Activated CD4-positive, alpha-beta memory T cell treated with anti-CD3 and anti-CD28 coated beads, Interleukin-2, amount 10 ng/mL, durations not matched to agents 7 days and 5 days (primary cell): Measurements from ENCODE around the gene MGA. TPM values are rescaled to one million over a fixed set of nuclear protein-coding genes. Genes with fewer than 3 reads are reported as not detected.
"Not testable (repeated sequence)": the region's sequence is repeated elsewhere in the genome, so short reads cannot be mapped to it uniquely, and the experiment has no call there.

Experiments
- CTCF ChIA-PET: fragments of 350-600 bp; sonication (Branson Sonifier 250); formaldehyde crosslinking; loops from one replicate; lab custom pipeline; 2021; ENCODE audit warnings: antibody characterized with exemption, inconsistent platforms; lab: Charles Lee
- POLR2A ChIA-PET: fragments of 350-600 bp; sonication (Branson Sonifier 250); formaldehyde crosslinking; loops from one replicate; lab custom pipeline; 2021; ENCODE audit warnings: antibody characterized with exemption; lab: Charles Lee
- DNase-seq: peaks from one replicate; pipeline ENCODE4 v3.0.0-alpha.2; 2020
- H3K27ac Mint-ChIP-seq: one replicate; pipeline ENCODE4 v1.8.0; 2021; ENCODE audit warnings: mild to moderate bottlenecking, mixed read lengths
- H3K27me3 Mint-ChIP-seq: one replicate; pipeline ENCODE4 v1.8.0; 2021; ENCODE audit warnings: mixed read lengths
- H3K36me3 Mint-ChIP-seq: one replicate; pipeline ENCODE4 v1.8.0; 2021; ENCODE audit warnings: low read depth, mixed read lengths
- H3K4me1 Mint-ChIP-seq: one replicate; pipeline ENCODE4 v1.8.0; 2021; ENCODE audit warnings: mixed read lengths
- H3K4me3 Mint-ChIP-seq: one replicate; pipeline ENCODE4 v1.8.0; 2021; ENCODE audit warnings: mild to moderate bottlenecking, mixed read lengths
- H3K9me3 Mint-ChIP-seq: one replicate; pipeline ENCODE4 v1.8.0; 2021; ENCODE audit warnings: mixed read lengths
- total RNA-seq, 2 experiments: library from RNA; stranded (reverse); gene quantifications; one replicate each; pipeline ENCODE4 v1.2.3, GENCODE V29; 2021

The MGA gene
- total RNA-seq, 2 experiments from 2014 or later = 28.2 to 30.3 TPM

DNA sequence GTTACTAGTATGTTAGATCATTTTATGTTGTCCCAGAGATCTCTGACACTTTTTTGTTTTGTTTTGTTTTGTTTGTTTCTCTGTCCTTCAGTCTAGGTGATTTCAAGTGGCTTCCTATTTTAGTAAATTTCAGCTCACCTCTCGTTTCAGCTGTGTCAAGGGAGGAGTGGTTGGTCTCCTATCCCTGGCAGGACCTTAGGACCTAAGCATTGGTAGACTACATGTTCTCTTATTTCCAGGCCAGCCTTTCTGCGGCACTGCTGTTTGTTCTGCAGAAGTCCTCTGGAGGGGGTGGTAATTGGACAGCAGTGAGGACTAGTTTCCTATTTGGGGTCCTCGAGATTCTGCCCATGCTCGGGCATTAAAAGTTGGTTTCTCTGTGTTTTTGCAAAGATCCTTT, 31.8 kb downstream of the MGA start:
- H3K4me1 Mint-ChIP-seq = peaks cover 47% of the 10 kb centered on the region
- H3K36me3 Mint-ChIP-seq = peaks cover 12% of the 10 kb centered on the region
- H3K27ac Mint-ChIP-seq = peak overlapping the region; percentile 44
- DNase-seq = no peak
- no peaks in the 10 kb centered on the region for H3K9me3 Mint-ChIP-seq
- no peak overlapping the region for H3K4me3 Mint-ChIP-seq
- CTCF ChIA-PET = interaction anchor here (1.3 kb wide), 1 partner anchor 82 kb away, joined by 5 read pairs; the partner anchor contains the start of gene MAPKBP1
- no peaks in the 10 kb centered on the region for H3K27me3 Mint-ChIP-seq
- POLR2A ChIA-PET = no interaction called here

GRCh38 chr15:41693757-41694156, 33.6 kb downstream of the MGA start:
- ChIA-PET POLR2A (no interaction called here), CTCF (no interaction called here)
- H3K36me3 Mint-ChIP-seq = peaks cover 12% of the 10 kb centered on the region
- H3K27ac Mint-ChIP-seq = no peak overlapping the region
- no peaks in the 10 kb centered on the region for H3K9me3 Mint-ChIP-seq
- no peak for DNase-seq
- no peak overlapping the region for H3K4me3 Mint-ChIP-seq
- H3K4me1 Mint-ChIP-seq = peaks cover 45% of the 10 kb centered on the region
- no peaks in the 10 kb centered on the region for H3K27me3 Mint-ChIP-seq

DNA sequence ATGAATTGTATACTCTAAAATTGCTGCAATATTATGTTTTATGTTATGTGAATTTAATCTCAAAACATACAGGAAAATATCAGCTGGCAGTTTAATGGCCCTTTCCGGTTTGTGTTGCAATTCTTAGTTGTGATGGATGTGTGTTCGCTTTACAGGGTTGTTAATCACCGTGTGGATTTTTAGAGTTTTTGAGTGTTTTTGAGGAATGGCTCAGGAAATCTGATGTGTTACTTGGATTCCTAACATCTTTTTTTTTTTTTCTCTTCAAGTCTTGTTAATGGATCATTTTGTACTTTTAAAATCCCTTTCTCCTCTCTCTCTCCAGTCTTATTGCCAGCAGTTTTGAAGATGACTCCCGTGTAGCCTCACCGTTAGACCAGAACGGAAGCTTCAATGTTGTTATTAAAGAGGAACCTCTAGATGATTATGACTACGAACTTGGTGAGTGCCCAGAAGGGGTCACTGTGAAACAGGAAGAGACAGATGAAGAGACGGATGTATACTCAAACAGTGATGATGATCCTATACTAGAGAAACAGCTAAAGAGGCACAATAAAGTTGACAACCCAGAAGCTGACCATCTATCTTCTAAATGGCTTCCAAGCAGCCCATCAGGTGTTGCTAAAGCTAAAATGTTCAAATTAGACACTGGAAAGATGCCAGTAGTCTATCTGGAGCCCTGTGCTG, 35.7 kb downstream of the MGA start:
- POLR2A ChIA-PET = interaction anchor here (0.9 to 1.8 kb wide), 6 partner anchors 10 to 241 kb away, joined by 3 to 7 read pairs (median 4); partner anchors contain the start of gene MAPKBP1
- peaks cover 28% of the 10 kb centered on the region for H3K36me3 Mint-ChIP-seq
- CTCF ChIA-PET = interaction anchor here (0.6 to 3.2 kb wide), 17 partner anchors 9 to 1375 kb away, joined by 3 to 18 read pairs (median 4); partner anchors contain the start of genes EHD4 and MAPKBP1
- H3K27ac Mint-ChIP-seq = peak overlapping the region; percentile 49
- H3K9me3 Mint-ChIP-seq = no peaks in the 10 kb centered on the region
- H3K27me3 Mint-ChIP-seq = no peaks in the 10 kb centered on the region
- peak; percentile 66 for DNase-seq
- peaks cover 39% of the 10 kb centered on the region for H3K4me1 Mint-ChIP-seq
- H3K4me3 Mint-ChIP-seq = peak overlapping the region; percentile 5

DNA sequence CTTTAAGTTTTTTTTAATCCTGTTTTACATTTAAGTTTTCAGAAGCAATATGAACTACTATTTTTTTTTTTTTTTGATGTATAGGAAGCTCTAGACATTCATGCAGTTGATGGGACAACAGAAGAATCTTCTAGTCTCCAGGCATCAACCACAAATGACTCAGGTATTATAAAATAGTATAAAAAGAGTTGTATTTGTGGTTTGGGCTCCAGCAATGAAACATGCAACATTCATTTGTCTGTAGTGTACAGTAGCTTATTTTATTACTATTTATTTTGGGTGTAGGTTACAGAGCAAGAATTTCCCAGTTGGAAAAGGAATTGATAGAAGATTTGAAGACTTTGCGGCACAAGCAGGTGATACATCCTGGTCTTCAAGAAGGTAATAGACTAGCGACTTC, 38.6 kb downstream of the MGA start:
- CTCF ChIA-PET = interaction anchor here (1.2 kb wide), 1 partner anchor 141 kb away, joined by 6 read pairs; no protein-coding TSS in a partner anchor
- H3K27me3 Mint-ChIP-seq = no peaks in the 10 kb centered on the region
- no peak for DNase-seq
- no peak overlapping the region for H3K27ac Mint-ChIP-seq
- no peaks in the 10 kb centered on the region for H3K9me3 Mint-ChIP-seq
- peaks cover 22% of the 10 kb centered on the region for H3K4me1 Mint-ChIP-seq
- H3K36me3 Mint-ChIP-seq = peaks cover 40% of the 10 kb centered on the region
- no peak overlapping the region for H3K4me3 Mint-ChIP-seq
- POLR2A ChIA-PET = no interaction called here

GRCh38 chr15:41703120-41703519, 42.9 kb downstream of the MGA start:
- no peaks in the 10 kb centered on the region for H3K9me3 Mint-ChIP-seq
- H3K27ac Mint-ChIP-seq = no peak overlapping the region
- H3K4me3 Mint-ChIP-seq = no peak overlapping the region
- H3K27me3 Mint-ChIP-seq = no peaks in the 10 kb centered on the region
- POLR2A ChIA-PET = interaction anchor here (1.8 kb wide), 1 partner anchor 43 kb away, joined by 4 read pairs; the partner anchor contains the start of gene MGA
- H3K36me3 Mint-ChIP-seq = peaks cover 32% of the 10 kb centered on the region
- CTCF ChIA-PET = no interaction called here
- no peak for DNase-seq
- H3K4me1 Mint-ChIP-seq = peaks cover 5% of the 10 kb centered on the region

GRCh38 chr15:41713047-41713446, 52.8 kb downstream of the MGA start:
- ChIA-PET POLR2A (no interaction called here), CTCF (no interaction called here)
- H3K9me3 Mint-ChIP-seq = no peaks in the 10 kb centered on the region
- no peak overlapping the region for H3K4me3 Mint-ChIP-seq
- no peaks in the 10 kb centered on the region for H3K4me1 Mint-ChIP-seq
- H3K36me3 Mint-ChIP-seq = peaks cover 30% of the 10 kb centered on the region
- H3K27ac Mint-ChIP-seq = no peak overlapping the region
- no peak for DNase-seq
- no peaks in the 10 kb centered on the region for H3K27me3 Mint-ChIP-seq

GRCh38 chr15:41714291-41714690, 54.1 kb downstream of the MGA start:
- Mint-ChIP-seq H3K36me3 (peaks cover 26% of the 10 kb centered on the region), H3K27me3 (no peaks in the 10 kb centered on the region), H3K4me1 (no peaks in the 10 kb centered on the region), H3K4me3 (no peak overlapping the region), H3K9me3 (no peaks in the 10 kb centered on the region), H3K27ac (no peak overlapping the region)
- CTCF ChIA-PET = no interaction called here
- no peak for DNase-seq
- POLR2A ChIA-PET = no interaction called here

DNA sequence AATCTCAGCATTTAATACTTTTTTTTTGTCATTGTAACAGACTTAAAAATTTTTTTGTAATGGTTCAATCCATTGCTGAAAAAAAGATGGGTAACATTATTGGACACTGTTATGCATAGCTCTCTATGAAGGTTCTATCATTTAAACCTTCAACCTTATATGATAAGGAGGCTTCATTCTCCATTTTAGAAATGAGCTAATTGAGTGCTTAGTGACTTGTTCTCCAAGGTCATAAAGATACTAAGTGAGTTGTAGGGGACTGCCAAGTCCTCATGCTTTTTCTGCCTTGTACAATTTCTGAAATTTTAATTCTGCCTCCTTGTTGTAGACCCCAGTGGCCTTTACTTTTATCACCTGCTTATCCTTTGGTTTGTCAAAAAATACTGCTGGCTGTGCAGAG, 56.7 kb downstream of the MGA start:
- no peaks in the 10 kb centered on the region for H3K4me1 Mint-ChIP-seq
- no peak overlapping the region for H3K4me3 Mint-ChIP-seq
- H3K36me3 Mint-ChIP-seq = peaks cover 9% of the 10 kb centered on the region
- H3K27me3 Mint-ChIP-seq = no peaks in the 10 kb centered on the region
- no peak for DNase-seq
- ChIA-PET POLR2A (no interaction called here), CTCF (no interaction called here)
- no peaks in the 10 kb centered on the region for H3K9me3 Mint-ChIP-seq
- no peak overlapping the region for H3K27ac Mint-ChIP-seq

GRCh38 chr15:41727143-41727542, 66.9 kb downstream of the MGA start:
- CTCF ChIA-PET = interaction anchor here (1.3 kb wide), 1 partner anchor 45 kb away, joined by 3 read pairs; no protein-coding TSS in a partner anchor
- peaks cover 7% of the 10 kb centered on the region for H3K36me3 Mint-ChIP-seq

GRCh38 chr15:41728061-41728460, 67.9 kb downstream of the MGA start:
- H3K9me3 Mint-ChIP-seq, H3K27me3 Mint-ChIP-seq, H3K27ac Mint-ChIP-seq, H3K4me1 Mint-ChIP-seq, DNase-seq, H3K36me3 Mint-ChIP-seq, POLR2A ChIA-PET, H3K4me3 Mint-ChIP-seq: not testable (repeated sequence)
- CTCF ChIA-PET = interaction anchor here (1.0 kb wide), 1 partner anchor 60 kb away, joined by 3 read pairs; no protein-coding TSS in a partner anchor

More at GRCh38 chr15:41727143-41727542, 66.9 kb downstream of the MGA start:
- H3K27ac Mint-ChIP-seq = no peak overlapping the region
- no peaks in the 10 kb centered on the region for H3K27me3 Mint-ChIP-seq
- H3K4me3 Mint-ChIP-seq = no peak overlapping the region
- no peaks in the 10 kb centered on the region for H3K4me1 Mint-ChIP-seq
- H3K9me3 Mint-ChIP-seq = no peaks in the 10 kb centered on the region
- POLR2A ChIA-PET = no interaction called here
- DNase-seq = no peak

DNA sequence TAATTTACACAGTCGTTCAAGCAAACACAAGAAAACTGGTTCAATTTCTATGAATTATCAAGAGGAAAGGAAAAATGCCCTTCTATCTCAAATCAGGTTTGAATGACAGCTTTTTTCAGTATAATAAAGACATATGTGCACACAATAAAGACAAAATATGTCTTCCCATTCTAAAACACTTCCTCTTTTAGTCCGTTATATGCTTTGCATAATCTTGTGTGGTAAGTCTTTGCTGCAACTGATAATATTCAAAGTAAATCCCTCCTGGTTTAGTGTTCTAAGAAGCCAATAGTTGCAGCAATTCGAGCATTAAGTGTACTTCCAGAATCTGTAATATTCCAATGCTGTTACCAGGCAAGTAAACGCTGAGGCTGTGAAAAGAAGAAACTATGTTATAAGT, 70.3 kb downstream of the MGA start:
- H3K4me1 Mint-ChIP-seq = peaks cover 2% of the 10 kb centered on the region
- H3K27ac Mint-ChIP-seq = no peak overlapping the region
- POLR2A ChIA-PET = no interaction called here
- DNase-seq = no peak
- H3K36me3 Mint-ChIP-seq = peaks cover 27% of the 10 kb centered on the region
- CTCF ChIA-PET = no interaction called here
- no peaks in the 10 kb centered on the region for H3K27me3 Mint-ChIP-seq
- no peaks in the 10 kb centered on the region for H3K9me3 Mint-ChIP-seq
- no peak overlapping the region for H3K4me3 Mint-ChIP-seq

GRCh38 chr15:41732483-41732882, 72.3 kb downstream of the MGA start:
- peaks cover 2% of the 10 kb centered on the region for H3K4me1 Mint-ChIP-seq
- DNase-seq = no peak
- H3K36me3 Mint-ChIP-seq = peaks cover 34% of the 10 kb centered on the region
- no peaks in the 10 kb centered on the region for H3K27me3 Mint-ChIP-seq
- ChIA-PET POLR2A (no interaction called here), CTCF (interaction anchor here (0.9 to 1.6 kb wide), 2 partner anchors 35 to 267 kb away, joined by 3 to 5 read pairs; no protein-coding TSS in a partner anchor)
- no peaks in the 10 kb centered on the region for H3K9me3 Mint-ChIP-seq
- no peak overlapping the region for H3K27ac Mint-ChIP-seq
- H3K4me3 Mint-ChIP-seq = no peak overlapping the region

GRCh38 chr15:41734079-41734478, 73.9 kb downstream of the MGA start:
- Mint-ChIP-seq H3K36me3 (peaks cover 34% of the 10 kb centered on the region), H3K27me3 (no peaks in the 10 kb centered on the region), H3K9me3 (no peaks in the 10 kb centered on the region), H3K4me1 (peaks cover 2% of the 10 kb centered on the region), H3K27ac (no peak overlapping the region), H3K4me3 (no peak overlapping the region)
- ChIA-PET CTCF (no interaction called here), POLR2A (no interaction called here)
- no peak for DNase-seq
